Caki2 (cell line): ENCODE data around the gene CDT1. TPM values are rescaled to one million over a fixed set of nuclear protein-coding genes. Genes with fewer than 3 reads are reported as not detected.
A peak's percentile ranks its signal among the peaks of the same experiment; 100 is the strongest.
"Not testable (repeated sequence)": the region's sequence is repeated elsewhere in the genome, so short reads cannot be mapped to it uniquely, and the experiment has no call there.

ENCODE experiments used
- DNase-seq: peaks from one replicate; pipeline ENCODE4 v3.0.0-alpha.2; 2015; ENCODE audit warnings: low read depth
- in situ Hi-C: cut with HindIII; loops from 2 replicates; pipeline ENCODE4 v1.10.0; 2016; ENCODE audit warnings: low sequenced_read_pairs, low pct_unique_long_range_greater_than_20kb, mixed read lengths
- total RNA-seq: library from RNA; depleted of rRNA; stranded (reverse); fragments of >200 nt; shearing (Covaris generic); gene quantifications from 2 replicates; pipeline ENCODE4 v1.2.3, GENCODE V29; 2014; ENCODE audit warnings: low replicate concordance

The CDT1 gene
- total RNA-seq, 1 experiment from 2014 or later = 24.6 TPM

DNA sequence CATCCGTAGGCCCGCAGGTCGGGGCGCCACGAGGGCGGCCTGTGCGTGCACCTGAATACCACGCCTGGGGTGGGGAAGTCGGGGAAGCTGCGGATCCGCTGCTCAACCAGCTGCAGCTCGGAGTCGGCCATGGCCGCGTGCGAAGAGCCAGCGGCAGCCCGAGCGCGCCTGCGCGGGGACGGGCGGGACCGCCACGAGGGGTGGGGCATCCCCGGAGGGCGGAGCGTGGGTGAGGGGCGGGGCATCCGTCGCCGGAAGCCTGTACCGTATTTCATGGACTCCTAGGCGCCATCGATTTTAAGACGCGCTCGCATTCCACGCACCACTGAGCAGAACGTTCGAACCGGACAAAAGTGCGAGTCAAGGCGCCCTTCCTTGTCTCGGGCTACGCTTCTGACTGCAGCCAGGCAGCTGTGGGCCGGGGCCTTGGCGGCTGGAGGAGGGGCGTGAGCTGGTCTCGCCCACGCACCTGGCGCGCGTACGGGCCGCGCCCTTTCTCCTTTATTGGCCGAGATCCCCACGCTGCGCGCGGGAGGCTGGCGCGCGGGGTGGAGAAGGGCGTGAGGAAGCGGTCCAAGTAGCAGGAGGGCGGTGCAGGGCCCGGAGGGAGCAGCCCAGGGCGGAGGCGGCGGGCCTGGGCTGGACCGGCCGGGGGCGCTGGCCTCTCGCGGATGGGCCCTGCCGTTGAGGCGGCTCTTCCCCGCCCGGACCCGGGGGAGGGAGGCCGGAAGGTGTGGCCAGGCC is 8.4 kb downstream of the CDT1 start, which contains the start of gene APRT:
Gene APRT (minus strand): TSS at position 160 of the 744 bp plus-strand sequence. CDS start 29 bp downstream, at position 131.
- in situ Hi-C loops = no loop called here

DNA sequence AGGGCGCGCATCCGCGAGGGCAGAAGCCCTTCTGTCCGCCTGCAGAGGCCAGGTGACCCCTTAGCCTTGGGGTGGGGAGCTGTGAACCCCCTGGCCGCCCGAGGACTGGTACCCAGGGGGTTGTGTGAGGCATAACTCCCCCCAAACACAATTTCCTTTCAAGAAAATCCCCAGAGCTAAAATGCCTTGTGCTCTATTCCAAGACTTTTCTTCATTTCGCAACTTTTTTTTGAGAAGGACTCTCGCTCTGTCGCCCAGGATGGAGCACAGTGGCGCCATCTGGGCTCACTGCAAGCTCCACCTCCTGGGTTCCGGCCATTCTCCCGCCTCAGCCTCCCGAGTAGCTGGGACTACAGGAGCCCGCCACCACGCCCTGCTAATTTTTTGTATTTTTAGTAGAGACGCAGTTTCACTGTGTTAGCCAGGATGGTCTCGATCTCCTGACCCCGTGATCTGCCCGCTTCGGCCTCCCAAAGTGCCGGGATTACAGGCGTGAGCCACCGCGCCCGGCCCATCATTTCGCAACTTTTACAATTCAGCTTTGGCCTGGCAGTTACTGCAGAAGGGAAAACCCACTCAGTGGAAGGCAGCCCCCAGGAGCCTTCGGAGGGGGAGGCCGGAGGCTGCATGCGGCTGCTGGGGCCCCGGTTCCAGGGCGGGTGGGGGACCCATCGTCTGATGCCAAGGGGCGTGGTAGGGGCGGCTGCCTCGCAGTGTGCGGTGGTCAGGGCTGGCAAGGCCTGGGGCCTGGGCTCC is 9.1 kb downstream of the CDT1 start:
- in situ Hi-C loops = no loop called here
- no peak for DNase-seq

More for the DNA sequence above, 8.4 kb downstream of the CDT1 start, which contains the start of gene APRT:
- peak; percentile 91 for DNase-seq

DNA sequence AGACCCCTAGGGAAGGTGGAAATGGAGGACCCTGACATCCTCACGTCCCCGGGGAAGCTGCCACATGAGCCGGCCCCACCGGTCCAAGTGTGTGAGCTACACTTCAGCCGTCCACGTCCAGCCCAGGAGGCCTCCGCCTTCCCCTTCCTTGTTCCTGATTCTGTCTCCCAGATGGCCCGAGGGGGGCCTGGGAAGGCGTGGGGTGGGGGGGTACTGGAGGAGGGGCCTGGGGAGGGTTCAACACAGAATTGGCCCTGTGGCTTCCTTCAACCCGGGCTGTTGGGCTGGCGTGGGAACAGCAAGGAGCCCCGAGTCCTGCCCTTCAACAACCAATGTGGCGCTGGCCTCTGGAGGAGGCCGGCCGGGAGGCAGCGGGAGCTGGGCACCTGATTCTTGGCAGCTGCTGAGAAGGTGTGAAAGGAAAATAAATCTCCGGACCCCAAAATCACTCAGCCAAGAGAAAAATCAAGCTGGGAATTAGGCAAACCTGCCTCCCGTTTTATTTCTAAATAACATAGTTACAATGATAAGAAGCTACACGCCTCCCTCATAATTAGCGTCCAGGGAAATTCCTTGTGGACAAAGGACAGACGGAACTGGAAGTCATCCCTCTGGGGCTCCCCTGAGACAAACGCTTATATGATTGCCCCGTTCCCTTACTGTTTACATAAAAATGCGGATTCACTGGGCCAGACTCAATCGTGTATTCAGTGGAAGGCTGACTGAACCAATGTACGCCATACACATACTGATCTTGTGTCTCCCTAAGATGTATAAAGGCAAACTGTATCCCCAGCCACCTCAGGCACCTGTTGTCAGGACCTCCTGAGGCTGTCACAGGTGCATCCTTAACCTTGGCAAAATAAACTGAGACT is 9.9 kb downstream of the CDT1 start:
- in situ Hi-C loops = no loop called here
- DNase-seq = no peak

GRCh38 chr16:88814144-88814502 is 10.5 kb downstream of the CDT1 start:
- in situ Hi-C loops = no loop called here
- DNase-seq = no peak

- no peak for DNase-seq
- in situ Hi-C loops = no loop called here
Measured at GRCh38 chr16:88815227-88815626, 11.6 kb downstream of the CDT1 start.

GRCh38 chr16:88815901-88816589 is 12.5 kb downstream of the CDT1 start:
- in situ Hi-C loops = no loop called here
- DNase-seq = no peak

DNA sequence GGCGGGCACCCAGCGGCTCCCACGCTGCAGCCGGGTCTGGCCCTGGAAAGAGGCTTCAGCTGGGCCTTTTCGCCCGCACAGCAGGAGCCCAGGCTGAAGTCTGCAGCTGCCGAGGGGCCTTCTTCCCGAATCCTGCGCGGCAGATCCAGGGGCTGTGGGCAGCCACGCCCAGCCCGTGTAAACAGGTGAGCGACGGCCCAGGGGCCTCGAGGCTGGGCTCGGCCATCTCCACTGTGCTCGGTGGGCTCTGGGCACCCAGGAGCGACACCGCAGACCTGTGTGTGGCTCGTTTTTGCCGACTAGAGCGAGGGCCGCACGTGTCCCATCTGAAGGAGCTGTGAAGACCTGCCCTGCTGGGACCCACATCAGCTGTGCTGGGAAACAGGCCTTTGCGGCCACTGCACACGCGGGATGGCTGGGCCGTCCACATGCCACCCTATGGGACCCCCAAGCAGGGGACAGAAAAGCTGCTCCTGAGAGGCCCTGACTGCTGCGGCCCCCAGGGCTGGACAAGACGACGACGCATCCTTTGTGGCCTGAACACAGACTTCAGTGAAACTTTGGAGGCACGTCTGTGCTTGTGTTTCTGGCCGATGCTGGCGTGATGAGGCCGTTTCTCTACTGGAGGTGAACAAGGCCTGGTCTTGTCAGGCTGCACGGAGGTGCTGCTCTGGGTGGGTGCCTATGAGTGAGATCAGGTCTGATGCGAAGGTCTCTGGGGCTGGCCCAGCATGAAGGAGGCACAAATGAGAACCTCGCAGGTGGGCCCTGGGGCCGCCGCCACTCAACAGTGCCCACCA is 13.3 kb downstream of the CDT1 start:
- DNase-seq = no peak
- in situ Hi-C loops = no loop called here

- no peak for DNase-seq
- in situ Hi-C loops = no loop called here
Measured at GRCh38 chr16:88817785-88818574, 14.4 kb downstream of the CDT1 start.

DNA sequence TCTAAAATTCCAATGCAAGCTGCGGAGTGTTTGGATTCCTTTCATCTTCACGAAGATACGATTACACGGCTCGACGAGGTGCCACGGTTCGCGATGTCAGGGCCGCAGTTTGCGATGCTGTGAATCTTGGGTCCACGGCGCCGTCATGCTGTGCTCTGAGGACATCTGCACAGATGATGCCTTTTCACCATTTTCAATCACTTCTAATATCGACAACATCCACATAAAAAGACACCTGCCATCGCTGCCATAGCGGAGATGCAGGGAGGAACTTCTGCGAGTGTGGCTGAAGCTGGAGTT is 14.9 kb downstream of the CDT1 start:
- no peak for DNase-seq
- in situ Hi-C loops = no loop called here

DNA sequence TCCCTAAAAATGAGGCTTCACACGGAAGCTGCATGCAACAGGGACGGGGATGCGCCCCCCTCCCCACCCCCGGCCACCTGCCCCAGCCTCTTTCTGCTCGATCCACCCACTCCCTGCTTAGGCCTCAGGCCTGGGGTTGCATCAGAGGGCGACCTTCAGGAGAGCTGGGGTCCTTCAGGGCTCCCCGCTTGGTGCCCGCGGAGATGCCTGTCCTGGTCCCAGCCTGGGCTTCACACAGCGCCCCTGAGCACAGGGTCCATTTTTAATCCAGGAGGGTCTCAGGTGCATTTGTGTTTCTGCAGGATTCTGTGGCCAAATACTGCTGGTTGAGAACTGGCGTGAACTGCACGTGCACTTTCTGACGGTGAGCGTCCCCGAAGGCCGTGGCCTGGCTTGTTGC is 15.5 kb downstream of the CDT1 start:
- no peak for DNase-seq
- in situ Hi-C loops = no loop called here

DNA sequence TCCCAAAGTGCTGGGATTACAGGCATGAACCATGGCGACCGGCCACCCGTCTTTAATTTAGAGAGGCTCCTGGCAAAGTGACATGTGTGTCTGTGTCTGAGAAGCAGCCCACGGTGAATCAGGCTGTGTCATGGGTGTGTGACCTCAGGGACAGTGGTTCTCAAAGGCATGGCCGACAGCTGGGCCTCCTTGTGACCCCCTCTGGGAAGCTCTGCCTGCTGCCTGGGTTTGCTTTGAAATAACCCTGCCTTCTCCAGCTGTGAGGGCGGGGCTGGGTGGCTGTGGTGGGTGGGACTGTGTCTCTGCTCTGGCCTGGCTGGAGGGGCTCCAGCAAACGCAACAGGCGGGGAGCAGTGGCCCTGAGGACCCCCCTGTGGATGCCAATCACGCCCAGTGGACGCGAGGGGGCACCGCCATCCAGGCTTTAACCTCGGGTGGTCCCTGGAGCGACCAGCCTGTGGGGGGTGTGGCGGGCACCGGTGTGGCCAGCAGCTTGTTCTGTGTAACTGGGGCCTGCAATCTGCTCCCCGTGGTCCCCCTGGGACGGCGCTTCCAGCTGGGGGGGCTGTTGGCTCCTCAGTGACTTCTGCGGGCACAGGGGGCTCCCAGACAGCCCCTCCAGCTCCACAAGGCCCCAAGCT is 16.9 kb downstream of the CDT1 start:
- in situ Hi-C loops = no loop called here
- DNase-seq = no peak

DNA sequence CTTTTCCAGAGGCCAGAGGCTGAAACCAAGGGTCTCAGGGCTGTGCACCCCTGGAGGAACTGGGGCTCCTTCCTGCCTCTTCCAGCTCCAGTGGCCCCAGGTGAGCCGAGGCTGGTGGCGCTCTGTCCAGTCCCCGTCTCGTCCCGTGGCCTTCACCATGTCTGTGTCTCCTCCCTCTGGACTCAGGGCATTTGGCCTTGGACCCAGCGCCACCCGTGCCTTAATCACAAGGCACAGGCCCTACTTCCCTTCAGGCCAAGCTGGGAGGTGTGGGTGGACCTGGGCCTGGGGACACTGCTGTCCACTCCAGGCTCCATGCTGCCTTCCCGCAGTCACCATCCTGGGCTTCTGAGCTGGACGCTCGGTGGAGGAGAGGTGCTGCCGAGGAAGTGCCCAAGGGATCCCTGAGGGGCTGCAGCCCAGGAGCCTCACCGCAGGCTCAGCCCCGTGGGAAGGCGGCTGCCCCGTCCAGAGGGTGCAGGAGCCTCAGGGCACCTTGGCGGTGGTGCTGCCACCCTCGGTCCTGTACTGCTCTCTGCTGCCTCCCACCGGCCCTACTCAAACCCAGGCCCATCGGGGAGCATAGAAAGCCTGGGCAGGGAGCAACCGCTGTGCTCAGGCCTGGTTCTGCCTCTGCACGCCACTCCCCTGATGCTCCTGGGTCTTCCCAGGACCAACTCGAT is 17.7 kb downstream of the CDT1 start:
- in situ Hi-C loops = no loop called here
- DNase-seq = no peak

DNA sequence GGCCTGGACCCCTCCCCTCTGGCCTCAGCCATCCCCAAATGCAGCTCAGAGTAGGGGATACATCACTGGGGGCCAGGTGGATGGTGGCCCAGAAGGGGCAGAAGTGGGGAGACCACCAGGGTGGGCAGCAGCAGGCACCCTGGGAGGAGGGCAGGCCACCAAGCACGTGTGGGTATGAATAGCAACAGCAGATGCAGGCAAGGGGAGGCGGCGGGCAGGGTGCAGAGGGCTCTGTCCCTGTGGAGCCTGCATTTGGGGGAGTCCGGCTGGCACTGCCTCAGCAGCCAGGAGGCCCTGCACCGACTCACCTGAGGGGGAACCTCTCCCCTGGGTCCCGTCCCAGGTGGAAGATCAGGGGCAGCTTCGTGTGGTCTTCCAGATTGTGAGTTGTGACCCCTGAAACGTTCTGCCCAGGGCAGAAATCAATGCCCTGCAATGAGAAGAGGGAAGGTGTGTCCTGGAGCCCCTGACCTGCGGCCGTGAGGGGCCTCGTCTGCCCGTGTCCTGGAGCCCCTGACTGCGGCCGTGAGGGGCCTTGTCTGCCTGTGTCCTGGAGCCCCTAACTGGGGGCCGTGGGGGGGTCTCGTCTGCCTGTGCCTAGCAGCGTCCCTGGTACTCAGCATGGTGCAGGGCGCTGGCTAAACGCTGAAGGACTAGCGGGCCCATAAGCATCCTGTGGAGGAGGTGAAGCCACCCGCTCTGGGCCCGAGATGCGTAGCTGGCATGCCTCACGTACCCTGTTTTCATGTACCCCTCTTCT is 18.9 kb downstream of the CDT1 start:
- in situ Hi-C loops = no loop called here
- DNase-seq = no peak

- in situ Hi-C loops, DNase-seq: not testable (repeated sequence)
Measured at GRCh38 chr16:88823646-88824045, 20.1 kb downstream of the CDT1 start.

GRCh38 chr16:88824256-88825077 is 20.9 kb downstream of the CDT1 start:
- in situ Hi-C loops = no loop called here
- DNase-seq = no peak
